Measurements from ENCODE around the gene GPSM1. TPM values are rescaled to one million over a fixed set of nuclear protein-coding genes. Genes with fewer than 3 reads are reported as not detected.

GPSM1 gene
- total and polyA plus RNA-seq, 3 donors from 2014 or later: 33.5 to 101 (median 84.4) TPM

DNA sequence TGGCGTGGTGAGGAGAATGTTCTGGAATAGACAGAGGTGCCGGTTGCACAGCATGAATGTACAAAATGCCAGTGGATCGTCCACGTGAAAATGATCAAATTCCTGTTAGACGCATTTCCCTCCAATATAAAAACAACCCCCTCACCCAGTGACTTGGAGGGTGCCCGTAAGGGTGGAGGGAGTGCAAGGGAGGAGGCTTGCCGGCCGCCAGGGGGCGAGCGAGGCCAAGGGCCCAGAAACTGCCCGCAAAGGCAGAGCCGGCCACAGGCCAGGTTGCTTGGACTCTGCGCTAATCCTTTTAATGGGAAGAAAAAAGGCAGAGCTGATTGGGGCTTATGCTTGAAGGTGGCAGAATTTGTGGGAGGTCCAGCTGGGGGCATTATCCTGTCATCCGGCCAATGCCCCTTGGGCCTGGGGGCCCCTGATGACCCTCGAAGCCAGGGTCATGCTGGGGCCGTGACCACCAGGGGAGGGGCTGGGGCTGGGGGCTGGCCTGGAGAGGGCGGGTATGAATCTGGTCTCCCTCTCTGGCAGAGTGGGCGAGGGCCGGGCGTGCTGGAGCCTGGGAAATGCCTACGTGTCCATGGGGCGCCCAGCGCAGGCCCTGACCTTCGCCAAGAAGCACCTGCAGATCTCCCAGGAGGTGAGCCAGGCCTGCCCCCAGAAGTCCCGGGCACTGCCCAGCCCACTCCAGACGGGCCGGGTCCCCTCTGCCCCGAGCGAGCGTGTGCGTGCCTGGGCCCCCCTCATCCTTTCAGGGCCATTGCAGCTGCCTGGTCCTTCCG lies 12.0 kb downstream of the GPSM1 start:
- intact Hi-C loops (cut with DNase I; ENCODE audit: low total_unique reads): no loop called here
- Histone ChIP-seq H3K27me3 (no peaks in the 10 kb centered on the region), H3K36me3 (ENCODE audit: low read depth, missing control alignments) (no peaks in the 10 kb centered on the region), H3K27ac (peak overlapping the region; percentile 66 to 74), H3K4me1 (peaks cover 45% of the 10 kb centered on the region), H3K9me3 (no peaks in the 10 kb centered on the region), H3K4me3 (no peak overlapping the region)
- WGBS, 2 donors: 80 to 82% methylated on average over 18 to 32 of the region's 32 CpGs
- TF ChIP-seq CTCF (IDR thresholded peaks at IDR 0.05): peak; percentile 71 to 74 (median 73)
- no peak for TF ChIP-seq POLR2A (IDR thresholded peaks at IDR 0.05)
- DNase-seq: peak; percentile 73

GRCh38 chr9:136339958-136340310 lies 12.6 kb downstream of the GPSM1 start:
- Histone ChIP-seq H3K36me3 (ENCODE audit: low read depth, missing control alignments) (no peaks in the 10 kb centered on the region), H3K4me3 (no peak overlapping the region), H3K27me3 (no peaks in the 10 kb centered on the region), H3K9me3 (no peaks in the 10 kb centered on the region), H3K27ac (peak overlapping the region; percentile 66 to 74), H3K4me1 (peaks cover 45% of the 10 kb centered on the region)
- no peak for DNase-seq
- TF ChIP-seq POLR2A (IDR thresholded peaks at IDR 0.05): no peak
- TF ChIP-seq CTCF (IDR thresholded peaks at IDR 0.05): no peak
- intact Hi-C loops (cut with DNase I; ENCODE audit: low total_unique reads): no loop called here
- WGBS, 2 donors: 82 to 88% methylated on average over 5 to 12 of the region's 12 CpGs

GRCh38 chr9:136340356-136341041 lies 13.2 kb downstream of the GPSM1 start:
- TF ChIP-seq CTCF (IDR thresholded peaks at IDR 0.05): no peak
- TF ChIP-seq POLR2A (IDR thresholded peaks at IDR 0.05): no peak
- H3K9me3 ChIP-seq: no peaks in the 10 kb centered on the region
- no peak for DNase-seq
- H3K4me1 ChIP-seq: peaks cover 51% of the 10 kb centered on the region
- no peak overlapping the region for H3K4me3 ChIP-seq
- H3K27me3 ChIP-seq: no peaks in the 10 kb centered on the region
- H3K27ac ChIP-seq: peak overlapping the region; percentile 66 to 74
- intact Hi-C loops (cut with DNase I; ENCODE audit: low total_unique reads): no loop called here
- 89 to 93% methylated on average over 6 to 24 of the region's 28 CpGs for whole genome bisulfite sequencing, 2 donors
- no peaks in the 10 kb centered on the region for H3K36me3 ChIP-seq (ENCODE audit: low read depth, missing control alignments)

DNA sequence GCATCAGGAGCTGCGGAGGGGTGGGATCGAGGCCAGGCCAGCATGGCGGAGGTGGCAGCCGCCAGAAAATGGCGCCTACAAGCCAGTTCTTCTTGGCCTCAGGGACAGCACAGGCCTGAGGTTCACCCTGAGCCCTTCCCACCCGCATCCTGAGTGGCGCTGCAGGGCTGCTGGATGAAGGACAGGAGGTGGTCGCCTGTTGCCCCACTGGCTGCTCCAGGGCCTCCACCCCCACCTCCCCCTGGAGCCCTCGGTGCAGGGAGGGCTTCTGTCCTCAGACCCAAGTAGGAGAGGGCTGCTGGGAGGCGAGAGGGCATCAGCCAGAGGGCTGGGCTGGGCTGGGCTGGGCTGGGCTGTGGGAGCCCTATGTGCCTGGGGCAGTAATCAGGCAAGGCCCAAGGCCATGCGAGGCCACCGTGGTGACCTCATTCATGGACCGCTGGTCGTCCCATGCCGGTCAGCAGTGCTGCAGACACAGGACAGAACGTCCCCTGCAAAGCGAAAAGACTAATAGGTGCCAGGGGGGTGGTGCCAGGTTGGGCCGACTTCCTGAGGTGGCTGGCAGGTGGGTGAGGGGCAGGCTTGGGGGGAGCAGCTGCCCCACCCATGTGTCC lies 13.8 kb downstream of the GPSM1 start:
- no peak for TF ChIP-seq CTCF (IDR thresholded peaks at IDR 0.05)
- no peak for TF ChIP-seq POLR2A (IDR thresholded peaks at IDR 0.05)
- intact Hi-C loops (cut with DNase I; ENCODE audit: low total_unique reads): no loop called here
- H3K9me3 ChIP-seq: no peaks in the 10 kb centered on the region
- DNase-seq: peak; percentile 77
- peaks cover 57% of the 10 kb centered on the region for H3K4me1 ChIP-seq
- no peaks in the 10 kb centered on the region for H3K27me3 ChIP-seq
- H3K27ac ChIP-seq: peak overlapping the region; percentile 66 to 74
- H3K4me3 ChIP-seq: no peak overlapping the region
- 61 to 94% methylated on average over 6 to 16 of the region's 18 CpGs for WGBS, 2 donors
- no peaks in the 10 kb centered on the region for H3K36me3 ChIP-seq (ENCODE audit: low read depth, missing control alignments)
